ENCODE results near the gene RBM6.
A peak's percentile ranks its signal among the peaks of the same experiment; 100 is the strongest.

RBM6 gene

GRCh38 chr3:50100386-50100785 is 160.4 kb downstream of the RBM6 start:
- peak; percentile 57 for DNase-seq

- peak; percentile 54 for DNase-seq
Measured at GRCh38 chr3:50100956-50101845, 161.3 kb downstream of the RBM6 start.

DNA sequence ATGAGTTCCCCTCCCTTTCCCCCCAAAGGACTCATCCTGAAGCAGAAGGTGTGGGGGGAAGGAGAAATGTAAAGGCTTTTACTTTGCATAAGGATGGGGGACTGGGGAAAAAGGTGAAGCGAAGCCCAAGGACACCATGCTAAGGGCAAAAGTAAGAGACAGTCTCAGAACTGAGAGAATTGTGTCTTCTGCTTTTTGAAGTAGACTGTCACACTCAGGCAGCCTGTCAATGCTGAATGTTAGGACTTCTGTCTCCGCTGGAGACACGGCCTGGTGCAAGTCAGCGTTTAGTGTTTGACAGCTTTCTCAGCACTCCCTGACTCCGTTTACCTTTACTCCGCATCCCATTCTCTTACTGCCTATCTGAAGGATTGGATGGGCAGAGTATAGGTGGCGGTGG is 162.6 kb downstream of the RBM6 start:
- DNase-seq, result no peak

DNA sequence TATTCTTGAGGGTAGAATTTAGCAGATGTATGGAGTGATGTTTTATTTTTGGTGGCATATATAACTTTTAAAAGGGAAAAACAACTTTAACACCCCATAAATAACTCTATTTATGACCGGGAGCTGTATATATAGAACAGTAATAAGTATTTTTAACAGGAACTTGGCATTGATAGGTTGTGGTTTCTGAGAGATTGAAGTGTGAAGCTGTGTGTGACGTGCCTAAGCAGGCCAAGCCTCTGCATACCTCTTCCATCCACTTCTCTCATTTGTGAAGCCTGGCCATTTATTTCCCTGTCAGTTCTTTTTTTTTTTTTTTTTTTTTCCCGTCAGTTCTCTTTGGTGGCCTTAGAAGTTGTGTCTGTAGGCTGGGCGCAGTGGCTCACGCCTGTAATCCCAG is 171.8 kb downstream of the RBM6 start:
- DNase-seq, result no peak

GRCh38 chr3:50112462-50112861 is 172.5 kb downstream of the RBM6 start:
- DNase-seq, result no peak

DNA sequence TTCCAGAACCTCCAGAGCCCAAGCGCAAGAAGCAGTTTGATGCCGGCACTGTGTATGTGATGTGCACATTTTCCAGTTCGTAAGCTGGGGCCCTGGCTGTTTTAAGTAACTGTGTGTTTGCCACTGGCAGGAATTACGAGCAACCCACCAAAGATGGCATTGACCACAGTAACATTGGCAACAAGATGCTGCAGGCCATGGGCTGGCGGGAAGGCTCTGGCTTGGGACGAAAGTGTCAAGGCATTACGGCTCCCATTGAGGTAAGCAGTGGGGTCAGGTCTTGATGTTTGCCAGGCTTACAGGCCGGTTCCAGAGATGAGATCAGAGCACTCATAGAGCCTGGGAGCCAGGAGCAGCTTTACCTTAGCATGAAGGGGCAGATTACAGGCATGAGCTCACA is 177.2 kb downstream of the RBM6 start:
- no peak for DNase-seq

- DNase-seq, result no peak
Measured at GRCh38 chr3:50118237-50118636, 178.3 kb downstream of the RBM6 start.

DNA sequence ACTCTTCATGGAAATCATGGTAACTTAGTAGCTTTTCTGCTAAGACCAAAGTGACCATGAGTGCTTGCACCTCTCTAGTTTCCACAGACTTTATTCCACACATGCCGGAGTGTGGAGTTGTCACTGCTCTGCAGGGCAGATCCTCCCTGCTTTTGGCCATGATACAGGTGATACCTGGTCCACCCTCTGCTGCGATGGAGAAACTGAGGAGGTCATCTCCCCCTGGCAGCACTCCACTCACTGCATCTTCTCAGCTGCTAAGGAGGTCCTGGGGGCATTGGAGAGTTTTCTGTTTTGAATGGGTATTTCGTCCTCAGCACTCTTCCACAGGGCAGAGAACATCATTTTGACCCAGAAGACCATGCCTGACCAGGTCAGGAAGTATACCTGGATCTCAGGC is 179.8 kb downstream of the RBM6 start:
- no peak for DNase-seq

DNA sequence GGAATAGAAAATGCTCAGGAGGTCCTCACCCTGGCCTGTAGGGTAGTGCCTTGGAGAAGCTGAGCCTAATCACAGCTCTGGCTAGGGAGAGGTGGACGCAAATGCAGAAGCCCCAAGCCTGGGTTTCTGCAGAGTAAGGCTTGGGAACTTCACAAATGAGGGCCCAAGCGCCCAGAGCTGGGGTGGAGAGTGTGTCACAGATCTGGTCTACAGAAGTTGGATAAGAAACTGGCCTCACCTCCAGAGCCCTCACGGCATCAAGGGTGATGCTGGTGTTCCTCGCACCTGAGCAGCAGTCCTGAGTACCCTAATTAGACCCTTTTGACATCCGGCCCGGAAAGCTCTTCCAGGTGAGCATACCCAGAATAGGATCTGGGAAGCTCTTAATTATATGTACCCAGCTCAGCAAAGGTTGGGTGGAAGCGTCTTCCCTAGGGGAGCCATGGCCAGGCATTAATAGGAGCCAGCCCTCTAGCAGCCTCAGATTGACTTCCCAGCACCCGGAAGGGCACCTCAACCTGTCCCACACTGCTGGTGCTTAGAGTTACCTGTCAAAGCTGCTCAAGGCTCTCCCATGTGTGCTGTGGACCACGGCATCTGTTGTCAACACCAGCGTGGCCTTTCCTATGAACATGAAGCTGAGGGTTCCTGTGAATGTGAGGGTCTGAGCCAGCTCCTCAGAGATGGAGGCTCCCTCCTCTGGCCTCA is 180.6 kb downstream of the RBM6 start:
- no peak for DNase-seq

GRCh38 chr3:50121072-50122032 is 181.4 kb downstream of the RBM6 start:
- peak; percentile 81 for DNase-seq

DNA sequence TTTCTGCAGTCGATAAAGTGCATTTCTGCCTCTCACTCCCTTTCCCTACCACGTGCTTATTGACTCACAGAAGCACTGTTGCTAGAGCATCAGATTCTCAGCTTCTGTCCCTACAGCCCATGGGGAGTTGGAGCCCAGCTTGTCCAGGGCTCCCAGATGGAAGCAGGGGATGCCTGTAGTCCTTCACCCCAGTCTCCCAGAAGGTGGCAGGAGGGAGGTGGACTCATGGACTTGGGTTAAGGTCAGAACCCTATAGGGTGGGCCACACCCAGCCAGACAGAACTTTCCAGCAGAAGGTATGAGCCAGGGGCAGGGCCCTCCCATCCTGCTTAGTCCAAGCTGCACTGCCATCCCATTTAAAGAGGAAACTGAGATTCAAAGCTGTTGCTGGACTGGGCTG is 182.1 kb downstream of the RBM6 start:
- no peak for DNase-seq

DNA sequence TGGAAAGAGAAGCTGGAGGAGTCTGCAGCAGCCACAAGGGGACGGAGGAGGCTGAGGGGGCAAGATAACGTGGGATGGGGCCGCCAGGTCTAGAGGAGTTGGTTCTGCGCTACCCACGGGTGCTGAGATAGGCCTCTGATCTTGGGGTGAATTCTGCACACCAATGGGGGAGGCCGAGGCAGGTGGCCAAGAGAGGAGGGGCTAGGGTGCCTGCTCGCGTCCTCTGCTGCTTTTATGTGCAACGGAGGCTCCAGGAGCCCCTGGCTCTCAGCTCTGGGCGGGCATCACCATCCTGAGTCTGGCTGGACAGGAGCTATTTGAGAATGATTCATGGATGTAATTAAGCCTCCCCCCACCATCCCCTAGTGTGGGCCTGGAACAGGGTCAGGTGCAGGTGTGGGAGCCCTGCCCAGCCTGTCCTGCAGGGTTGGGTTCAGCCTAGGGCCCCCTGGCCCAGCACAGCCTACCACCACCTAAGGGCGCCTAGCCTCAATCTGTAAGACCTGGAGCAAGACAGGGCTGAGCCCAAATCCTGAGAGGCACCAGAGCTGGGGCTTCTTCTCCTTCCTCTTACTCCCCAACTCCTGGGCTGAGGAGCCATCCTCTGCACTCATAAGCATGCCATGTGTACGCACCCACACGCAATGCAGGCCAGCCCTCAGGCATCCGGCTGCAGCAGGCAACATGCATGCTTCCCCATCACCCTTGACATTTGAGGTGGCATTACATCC is 182.9 kb downstream of the RBM6 start:
- no peak for DNase-seq

GRCh38 chr3:50123394-50124051 is 183.6 kb downstream of the RBM6 start:
- no peak for DNase-seq

GRCh38 chr3:50124052-50124799 is 184.3 kb downstream of the RBM6 start:
- no peak for DNase-seq

GRCh38 chr3:50124800-50125178 is 184.8 kb downstream of the RBM6 start:
- DNase-seq, result no peak

DNA sequence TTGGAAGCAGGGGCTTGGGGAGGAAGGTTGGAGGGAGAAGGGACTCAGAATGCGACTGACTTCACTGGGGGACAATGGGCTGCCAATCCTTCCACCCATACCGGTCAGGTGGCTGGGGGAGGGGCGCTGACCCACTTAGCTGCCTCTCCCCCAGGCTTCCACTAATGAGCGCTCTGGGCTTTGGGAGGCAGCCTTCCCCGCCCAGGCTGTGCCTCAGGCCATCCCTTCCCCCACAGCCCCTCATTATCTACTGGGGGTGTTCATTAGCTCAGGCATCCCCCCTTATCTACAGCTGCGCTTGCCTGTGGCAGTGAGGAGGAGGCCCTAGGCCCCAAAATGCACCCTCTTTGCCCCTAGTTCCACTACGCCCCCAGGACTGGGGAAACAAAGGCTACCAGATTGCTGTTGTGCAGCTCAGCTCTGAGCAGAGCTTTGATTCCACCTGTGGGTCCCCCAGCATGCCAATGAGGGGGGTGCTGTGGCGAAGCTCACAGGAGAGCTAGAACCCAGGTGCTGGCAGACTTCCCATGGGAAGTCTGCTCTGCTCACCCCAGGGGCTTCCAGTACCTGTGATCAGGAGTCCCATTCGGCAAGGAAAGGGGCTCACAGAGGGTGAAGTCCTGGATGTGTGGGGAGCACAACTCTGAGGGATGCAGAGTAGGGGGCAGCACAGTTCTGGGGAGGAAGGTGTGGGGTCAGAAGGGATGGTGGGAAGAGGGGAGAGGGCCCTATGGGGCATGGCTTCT is 185.8 kb downstream of the RBM6 start:
- no peak for DNase-seq

DNA sequence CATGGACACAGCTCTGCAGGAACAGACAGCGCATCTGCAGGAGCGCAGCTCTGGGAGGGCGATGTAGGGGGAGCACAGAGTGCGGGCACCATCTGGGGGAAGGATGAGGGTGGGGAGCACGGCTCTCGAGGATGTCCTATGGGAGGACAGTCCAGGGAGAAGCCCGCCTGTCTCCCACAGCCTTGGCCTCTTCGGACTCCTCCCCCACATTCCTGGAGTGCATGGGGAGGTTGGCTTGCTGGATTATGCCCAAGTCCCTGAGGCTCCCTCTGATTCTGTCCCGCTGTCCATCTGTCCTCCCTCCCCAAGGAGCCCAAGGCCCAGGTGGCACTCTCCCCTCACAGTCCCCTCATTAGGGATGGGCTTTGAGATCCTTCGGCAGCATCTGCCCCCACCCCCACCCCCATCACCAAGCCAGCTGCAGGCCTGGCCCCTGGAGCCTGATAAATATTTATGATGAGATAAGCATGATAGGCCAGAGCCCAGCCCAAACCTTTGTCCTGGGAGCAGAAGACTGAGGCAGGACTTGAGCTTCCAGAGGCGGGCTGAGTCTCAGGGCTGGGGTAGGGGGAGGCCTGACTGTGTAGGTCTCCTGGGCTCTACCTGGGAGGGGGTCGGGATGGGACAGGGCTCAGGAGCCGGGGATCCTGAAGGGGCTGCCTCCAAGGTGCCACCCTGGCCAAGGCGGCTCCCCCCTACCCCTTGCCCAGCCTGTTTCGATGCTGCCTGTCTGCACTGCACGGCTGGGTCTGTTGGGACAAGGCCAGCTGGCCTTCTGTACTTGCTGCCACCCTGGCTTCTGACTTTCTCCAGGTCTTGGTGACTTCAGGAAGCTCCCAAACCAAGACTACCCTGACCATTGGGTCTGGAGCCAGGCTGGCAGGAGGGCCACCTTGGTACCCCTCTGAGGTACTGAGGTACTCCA is 186.6 kb downstream of the RBM6 start:
- no peak for DNase-seq
